Hepatocyte (in vitro differentiated cells): ENCODE data around the gene MAD2L2. TPM values are rescaled to one million over a fixed set of nuclear protein-coding genes. Genes with fewer than 3 reads are reported as not detected.

Source experiments
- DNase-seq: peaks from one replicate; pipeline ENCODE4 v3.0.0-alpha.2; 2016; ENCODE audit warnings: low spot score
- H2AFZ ChIP-seq: fragments of 200-600 bp; sonication (generic); 2 replicates; pipeline ENCODE4 v1.6.0; 2016; ENCODE audit warnings: antibody characterized with exemption, mild to moderate bottlenecking
- H3K27ac ChIP-seq: fragments of 200-600 bp; sonication (generic); 2 replicates; pipeline ENCODE4 v1.5.1; 2016; ENCODE audit warnings: mild to moderate bottlenecking
- H3K27me3 ChIP-seq: fragments of 200-600 bp; sonication (generic); 2 replicates; pipeline ENCODE4 v1.6.1; 2016
- H3K36me3 ChIP-seq: fragments of 200-600 bp; sonication (generic); replicated peaks from 2 replicates; pipeline ENCODE4 v1.5.1; 2016; ENCODE audit warnings: low read depth; ENCODE audit not compliant: insufficient read depth
- H3K4me1 ChIP-seq: fragments of 200-600 bp; sonication (generic); 2 replicates; pipeline ENCODE4 v1.5.1; 2016; ENCODE audit warnings: mild to moderate bottlenecking, moderate library complexity; ENCODE audit not compliant: insufficient read depth
- H3K4me2 ChIP-seq: fragments of 200-600 bp; sonication (generic); 2 replicates; pipeline ENCODE4 v1.6.0; 2016
- H3K4me3 ChIP-seq: fragments of 200-600 bp; sonication (generic); 2 replicates; pipeline ENCODE4 v1.5.1; 2016; ENCODE audit warnings: mild to moderate bottlenecking
- H3K79me2 ChIP-seq: fragments of 200-600 bp; sonication (generic); 2 replicates; pipeline ENCODE4 v1.6.0; 2017; ENCODE audit warnings: mild to moderate bottlenecking
- H3K9me2 ChIP-seq: fragments of 200-600 bp; sonication (generic); replicated peaks from 2 replicates; pipeline ENCODE4 v1.6.0; 2017; ENCODE audit warnings: mild to moderate bottlenecking; ENCODE audit not compliant: insufficient read depth
- H3K9me3 ChIP-seq: fragments of 200-600 bp; sonication (generic); 2 replicates; pipeline ENCODE4 v1.5.1; 2016; ENCODE audit warnings: low read depth, mild to moderate bottlenecking
- H4K20me1 ChIP-seq: fragments of 200-600 bp; sonication (generic); 2 replicates; pipeline ENCODE4 v1.6.0; 2016; ENCODE audit warnings: mild to moderate bottlenecking; ENCODE audit not compliant: insufficient read depth, poor library complexity, severe bottlenecking
- EZH2 ChIP-seq: fragments of 200-600 bp; sonication (generic); IDR thresholded peaks from 2 replicates; pipeline ENCODE4 v1.6.1; 2016; ENCODE audit warnings: antibody characterized with exemption, mild to moderate bottlenecking, borderline replicate concordance
- EZH2phosphoT487 ChIP-seq: fragments of 200-600 bp; sonication (generic); IDR thresholded peaks from one replicate; pipeline ENCODE4 v1.6.1; 2018; ENCODE audit warnings: antibody characterized with exemption, mild to moderate bottlenecking, low read depth, moderate library complexity; ENCODE audit not compliant: unreplicated experiment, severe bottlenecking
- WGBS: methylation state at CpG from one replicate; pipeline ENCODE4 v1.1.6; 2016; ENCODE audit warnings: low lambda C conversion rate; ENCODE audit errors: missing lambda C conversion rate; 5-methylcytosine and 5-hydroxymethylcytosine counted together
- polyA plus RNA-seq: library from polyadenylated mRNA; unstranded; fragments of >200 nt; fragmentation: Nextera tagmentation; extraction: Ambion mirVana; gene quantifications from 2 replicates; pipeline ENCODE4 v1.2.1, GENCODE V29; 2016
- total RNA-seq: library from RNA; depleted of rRNA; stranded (reverse); fragments of >200 nt; gene quantifications from 2 replicates; pipeline ENCODE4 v1.2.3, GENCODE V29; 2014
- TF ChIP-seq, protein P1 (sequence below): fragments of 200-600 bp; sonication (generic); IDR thresholded peaks from 2 replicates; pipeline ENCODE4 v1.5.1; 2016; ENCODE audit warnings: antibody characterized with exemption, mild to moderate bottlenecking; ENCODE audit not compliant: poor library complexity

Gene MAD2L2
- total and polyA plus RNA-seq, 2 experiments from 2014 or later, result 40.6 to 63.2 TPM

DNA sequence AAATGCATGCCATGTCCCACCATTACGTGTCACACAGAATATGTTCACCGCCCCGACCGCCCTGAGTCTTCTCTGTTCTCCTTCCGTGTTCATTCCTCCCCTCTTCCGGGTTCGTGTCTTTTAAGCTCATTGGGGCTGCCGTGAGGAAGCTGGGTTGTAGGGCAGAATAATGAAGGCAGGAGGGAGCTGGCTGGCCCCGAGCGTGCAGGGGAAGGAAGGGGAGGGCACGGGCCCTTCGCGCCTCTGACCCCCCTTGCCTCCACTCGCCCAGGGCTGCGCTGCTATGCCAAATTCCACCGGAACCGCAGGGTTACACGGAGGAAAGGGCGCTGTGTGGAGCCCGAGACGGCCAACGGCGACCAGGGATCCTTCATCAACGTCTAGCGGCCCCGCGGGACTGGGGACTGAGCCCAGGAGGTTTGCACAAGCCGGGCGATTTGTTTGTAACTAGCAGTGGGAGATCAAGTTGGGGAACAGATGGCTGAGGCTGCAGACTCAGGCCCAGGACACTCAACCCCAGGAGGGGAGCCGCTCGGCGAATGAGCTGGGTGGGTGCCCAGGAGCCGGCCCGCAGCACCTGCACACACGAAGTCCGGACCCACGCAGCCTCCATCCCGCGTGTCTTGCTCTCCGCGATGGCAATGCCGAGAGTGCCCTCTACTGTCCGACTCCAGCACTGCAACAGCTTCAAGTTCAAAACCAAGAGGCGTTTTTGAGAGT, 38.5 kb upstream of the MAD2L2 start:
- peak; percentile 83 for DNase-seq
- no peak overlapping the region for H3K4me3 ChIP-seq
- 31% methylated on average over 44 of the region's 44 CpGs for whole genome bisulfite sequencing

DNA sequence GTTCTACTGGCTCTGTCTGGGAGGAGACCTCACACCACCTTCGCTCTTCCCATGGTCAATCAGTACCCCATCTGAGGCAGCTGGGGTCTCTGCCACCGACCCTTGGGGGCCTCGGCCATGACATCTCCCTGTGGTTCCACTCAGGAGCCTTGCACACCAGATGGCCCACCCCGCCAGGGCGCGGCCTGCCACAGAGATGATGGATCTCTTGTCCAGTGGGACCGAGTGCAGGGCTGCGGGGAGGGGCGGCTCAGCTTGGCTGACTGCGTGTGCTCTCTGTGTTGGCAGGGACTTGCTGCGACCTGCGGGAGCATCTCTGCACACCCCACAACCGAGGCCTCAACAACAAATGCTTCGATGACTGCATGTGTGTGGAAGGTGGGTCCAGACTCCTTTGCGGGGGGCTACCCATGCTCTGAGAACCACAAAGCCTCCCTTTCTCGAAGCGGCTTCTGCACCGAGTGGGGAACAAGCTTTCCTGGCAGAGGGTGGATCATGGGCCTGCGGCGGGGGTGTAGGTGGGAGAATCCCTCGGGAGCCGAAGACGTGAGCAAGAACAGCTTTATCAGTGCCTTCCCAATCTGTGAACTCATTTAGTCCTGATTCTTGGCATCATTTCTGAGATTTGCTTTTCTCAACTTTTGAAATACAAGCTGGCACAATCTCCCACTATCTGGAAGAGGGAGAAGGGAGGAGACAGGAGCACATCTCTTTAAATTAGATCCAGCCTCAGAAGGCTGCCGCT, 34.1 kb upstream of the MAD2L2 start:
- TF ChIP-seq EZH2phosphoT487, result no peak
- TF ChIP-seq, protein P1, sequence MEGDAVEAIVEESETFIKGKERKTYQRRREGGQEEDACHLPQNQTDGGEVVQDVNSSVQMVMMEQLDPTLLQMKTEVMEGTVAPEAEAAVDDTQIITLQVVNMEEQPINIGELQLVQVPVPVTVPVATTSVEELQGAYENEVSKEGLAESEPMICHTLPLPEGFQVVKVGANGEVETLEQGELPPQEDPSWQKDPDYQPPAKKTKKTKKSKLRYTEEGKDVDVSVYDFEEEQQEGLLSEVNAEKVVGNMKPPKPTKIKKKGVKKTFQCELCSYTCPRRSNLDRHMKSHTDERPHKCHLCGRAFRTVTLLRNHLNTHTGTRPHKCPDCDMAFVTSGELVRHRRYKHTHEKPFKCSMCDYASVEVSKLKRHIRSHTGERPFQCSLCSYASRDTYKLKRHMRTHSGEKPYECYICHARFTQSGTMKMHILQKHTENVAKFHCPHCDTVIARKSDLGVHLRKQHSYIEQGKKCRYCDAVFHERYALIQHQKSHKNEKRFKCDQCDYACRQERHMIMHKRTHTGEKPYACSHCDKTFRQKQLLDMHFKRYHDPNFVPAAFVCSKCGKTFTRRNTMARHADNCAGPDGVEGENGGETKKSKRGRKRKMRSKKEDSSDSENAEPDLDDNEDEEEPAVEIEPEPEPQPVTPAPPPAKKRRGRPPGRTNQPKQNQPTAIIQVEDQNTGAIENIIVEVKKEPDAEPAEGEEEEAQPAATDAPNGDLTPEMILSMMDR, result no peak
- no peak for TF ChIP-seq EZH2
- Histone ChIP-seq H3K27me3 (peaks cover 6% of the 10 kb centered on the region), H3K79me2 (no peaks in the 10 kb centered on the region), H3K4me1 (no peaks in the 10 kb centered on the region), H3K36me3 (no peaks in the 10 kb centered on the region), H3K4me2 (no peak overlapping the region), H3K27ac (no peak overlapping the region), H3K9me3 (no peaks in the 10 kb centered on the region), H3K4me3 (no peak overlapping the region), H4K20me1 (no peaks in the 10 kb centered on the region), H2AFZ (no peak overlapping the region), H3K9me2 (no peaks in the 10 kb centered on the region)
- 92% methylated on average over 24 of the region's 24 CpGs for WGBS
- DNase-seq, result no peak

More for the DNA sequence above, 38.5 kb upstream of the MAD2L2 start:
- Histone ChIP-seq H3K9me2 (no peaks in the 10 kb centered on the region), H2AFZ (no peak overlapping the region), H3K27me3 (peaks cover 6% of the 10 kb centered on the region), H3K4me1 (no peaks in the 10 kb centered on the region), H3K79me2 (no peaks in the 10 kb centered on the region), H3K4me2 (peak overlapping the region; percentile 80), H3K9me3 (no peaks in the 10 kb centered on the region), H4K20me1 (no peaks in the 10 kb centered on the region), H3K36me3 (no peaks in the 10 kb centered on the region), H3K27ac (no peak overlapping the region)
- TF ChIP-seq, protein P1, result peak; percentile 99
- TF ChIP-seq EZH2phosphoT487 (no peak), EZH2 (no peak)

DNA sequence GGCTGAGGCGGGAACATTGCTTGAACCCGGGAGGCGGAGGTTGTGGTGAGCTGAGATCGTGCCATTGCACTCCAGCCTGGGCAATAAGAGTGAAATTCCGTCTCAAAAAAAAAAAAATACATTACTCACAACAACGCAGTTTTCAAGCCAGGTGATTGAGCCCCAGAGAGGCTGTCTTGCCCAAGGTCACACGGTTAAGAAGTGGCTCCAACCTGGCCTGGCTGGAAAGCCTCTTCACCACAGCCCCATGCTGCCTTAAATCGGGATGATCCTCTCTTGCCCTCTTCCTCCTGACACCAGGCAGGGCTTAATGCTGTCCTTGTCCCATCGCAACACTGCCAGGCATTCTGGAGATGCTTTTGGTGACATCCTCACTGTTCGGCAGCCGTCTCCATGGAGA, 32.1 kb upstream of the MAD2L2 start:
- H3K4me2 ChIP-seq, result no peak overlapping the region
- DNase-seq, result no peak
- H3K27ac ChIP-seq, result no peak overlapping the region
- H3K9me2 ChIP-seq, result no peaks in the 10 kb centered on the region
- no peak overlapping the region for H3K4me3 ChIP-seq
- TF ChIP-seq, protein P1, result no peak
- TF ChIP-seq EZH2phosphoT487 (no peak), EZH2 (no peak)
- H3K27me3 ChIP-seq, result no peaks in the 10 kb centered on the region
- H3K4me1 ChIP-seq, result no peaks in the 10 kb centered on the region
- H4K20me1 ChIP-seq, result no peaks in the 10 kb centered on the region
- no peaks in the 10 kb centered on the region for H3K79me2 ChIP-seq
- H3K9me3 ChIP-seq, result no peaks in the 10 kb centered on the region
- no peaks in the 10 kb centered on the region for H3K36me3 ChIP-seq
- H2AFZ ChIP-seq, result no peak overlapping the region
- WGBS, result 97% methylated on average over 11 of the region's 11 CpGs
